B cell (primary cell): ENCODE measurements around the gene SCGB1D2. TPM values are rescaled to one million over a fixed set of nuclear protein-coding genes. Genes with fewer than 3 reads are reported as not detected.

ENCODE experiments used
- ATAC-seq: fragments of 200-7000 bp; cut with Tn5 transposase; one replicate; pipeline ENCODE4 v1.10.0; 2021; ENCODE audit warnings: low read depth, mild to moderate bottlenecking, moderate number of reproducible peaks, moderate library complexity
- CTCF ChIA-PET: fragments of 350-600 bp; sonication (Branson Sonifier 250); formaldehyde crosslinking; loops from one replicate; lab custom pipeline; 2021; ENCODE audit warnings: antibody characterized with exemption, inconsistent platforms; lab: Charles Lee
- POLR2A ChIA-PET: fragments of 350-600 bp; sonication (Branson Sonifier 250); formaldehyde crosslinking; loops from one replicate; lab custom pipeline; 2021; ENCODE audit warnings: antibody characterized with exemption; lab: Charles Lee
- DNase-seq: peaks from one replicate; pipeline ENCODE4 v3.0.0; 2013
- H2AFZ ChIP-seq: 2 replicates; pipeline ENCODE4 v1.6.1; 2012; ENCODE audit warnings: mild to moderate bottlenecking, low read depth, low read length; ENCODE audit not compliant: insufficient read depth, poor library complexity, severe bottlenecking
- H3K27ac ChIP-seq, 2 donors: 1 replicate in 1 of 2; 2 replicates in 1 of 2; pipeline ENCODE4 v1.5.1; 2012 to 2013; ENCODE audit warnings: low read length in 2 of 2, mild to moderate bottlenecking in 2 of 2, moderate library complexity in 1 of 2
- H3K27me3 ChIP-seq, 4 experiments: fragments of 200-600 bp in 1 of 4; sonication (generic) in 1 of 4; replicated peaks in 1 of 4; 1 replicate in 2 of 4; 2 replicates in 2 of 4; pipeline versions ENCODE4 v1.6.1 to v1.7.0; 2013 to 2016; ENCODE audit warnings: low read length in 3 of 4, mild to moderate bottlenecking in 2 of 4, mixed read lengths in 1 of 4, moderate library complexity in 1 of 4; ENCODE audit not compliant: insufficient read depth in 4 of 4, control insufficient read depth in 3 of 4; ENCODE audit errors: control extremely low read depth in 1 of 4
- H3K36me3 ChIP-seq, 2 experiments: replicated peaks in 1 of 2; 1 replicate in 1 of 2; 2 replicates in 1 of 2; pipeline versions ENCODE4 v1.6.1 to v1.7.1; 2013; ENCODE audit warnings: low read length in 1 of 2; ENCODE audit not compliant: insufficient read depth in 2 of 2, control insufficient read depth in 1 of 2; ENCODE audit errors: control extremely low read depth in 1 of 2, extremely low read depth in 1 of 2
- H3K4me1 ChIP-seq, 2 donors: fragments of 200-600 bp in 1 of 2; sonication (generic) in 1 of 2; 1 replicate in 1 of 2; 2 replicates in 1 of 2; pipeline versions ENCODE4 v1.5.1 to v1.6.1; 2013 to 2017; ENCODE audit warnings: low read length in 2 of 2; ENCODE audit not compliant: control insufficient read depth in 2 of 2, insufficient read depth in 2 of 2
- H3K4me2 ChIP-seq: replicated peaks from 2 replicates; pipeline ENCODE3; 2012; ENCODE audit warnings: mild to moderate bottlenecking, low read depth, low read length; ENCODE audit not compliant: poor library complexity, severe bottlenecking
- H3K4me3 ChIP-seq, 5 experiments: fragments of 200-600 bp in 1 of 5; sonication (generic) in 1 of 5; 1 replicate in 3 of 5; 2 replicates in 2 of 5; pipeline versions ENCODE4 v1.5.1 to v1.7.0; 2011 to 2016; ENCODE audit warnings: low read length in 4 of 5, mild to moderate bottlenecking in 4 of 5, low read depth in 2 of 5, control low read depth in 1 of 5, moderate library complexity in 1 of 5; ENCODE audit not compliant: insufficient read depth in 1 of 5; ENCODE audit errors: control extremely low read depth in 1 of 5, extremely low read depth in 1 of 5
- H3K79me2 ChIP-seq: fragments of 200-600 bp; sonication (generic); one replicate; pipeline ENCODE4 v1.6.0; 2016; ENCODE audit warnings: low read length; ENCODE audit not compliant: control insufficient read depth, insufficient read depth
- H3K9ac ChIP-seq: fragments of 200-600 bp; sonication (generic); 2 replicates; pipeline ENCODE4 v1.6.1; 2017; ENCODE audit warnings: mild to moderate bottlenecking, low read length, moderate library complexity
- H3K9me3 ChIP-seq, 3 donors: one replicate each; pipeline versions ENCODE4 v1.6.1 to v1.7.1; 2013; ENCODE audit warnings: low read length in 2 of 3; ENCODE audit not compliant: control insufficient read depth in 2 of 3, insufficient read depth in 1 of 3; ENCODE audit errors: control extremely low read depth in 1 of 3
- H4K20me1 ChIP-seq: 2 replicates; pipeline ENCODE4 v1.6.0; 2012; ENCODE audit warnings: mild to moderate bottlenecking, low read length; ENCODE audit not compliant: insufficient read depth, control insufficient read depth, poor library complexity, severe bottlenecking
- H3K27ac Mint-ChIP-seq: one replicate; pipeline ENCODE4 v1.8.0; 2021; ENCODE audit warnings: mixed read lengths
- H3K27me3 Mint-ChIP-seq: one replicate; pipeline ENCODE4 v1.8.0; 2021; ENCODE audit warnings: mixed read lengths
- H3K4me1 Mint-ChIP-seq: one replicate; pipeline ENCODE4 v1.8.0; 2021; ENCODE audit warnings: mixed read lengths
- H3K4me3 Mint-ChIP-seq: one replicate; pipeline ENCODE4 v1.8.0; 2021; ENCODE audit warnings: mixed read lengths
- H3K9me3 Mint-ChIP-seq: one replicate; pipeline ENCODE4 v1.8.0; 2022; ENCODE audit warnings: mixed read lengths; ENCODE audit not compliant: insufficient read depth
- CTCF ChIP-seq: fragments of 200-600 bp; IDR thresholded peaks from one replicate; pipeline ENCODE4 v1.8.0; 2022; ENCODE audit warnings: antibody characterized with exemption, mild to moderate bottlenecking
- EZH2 ChIP-seq: IDR thresholded peaks from 2 replicates; pipeline ENCODE4 v1.6.1; 2012; ENCODE audit warnings: borderline replicate concordance, low read depth, mild to moderate bottlenecking, moderate library complexity, low read length; ENCODE audit not compliant: insufficient read depth, poor library complexity, severe bottlenecking
- WGBS: methylation state at CpG from one replicate; pipeline ENCODE4 v1.1.5; 2013; ENCODE audit warnings: missing lambda C conversion rate; ENCODE audit not compliant: insufficient coverage; 5-methylcytosine and 5-hydroxymethylcytosine counted together
- intact Hi-C: fragments of 100-400 bp; cut with micrococcal nuclease; formaldehyde crosslinking; loops from one replicate; pipeline ENCODE4 v1.10.0; 2022
- polyA plus RNA-seq: library from polyadenylated mRNA; depleted of rRNA; stranded (reverse); fragments of >200 nt; gene quantifications from 2 replicates; pipeline ENCODE4 v1.2.3, GENCODE V29; 2012
- total RNA-seq, 2 donors: library from RNA; stranded (reverse); fragments of 120-200 nt in 1 of 2; gene quantifications; 1 replicate in 1 of 2; 2 replicates in 1 of 2; pipeline versions ENCODE4 v1.2.3 to v1.2.4, GENCODE V29; 2013 to 2022

The SCGB1D2 gene
- total and polyA plus RNA-seq, 2 donors (not counting 1 experiment from before 2014, with no cell fraction given): not detected

DNA sequence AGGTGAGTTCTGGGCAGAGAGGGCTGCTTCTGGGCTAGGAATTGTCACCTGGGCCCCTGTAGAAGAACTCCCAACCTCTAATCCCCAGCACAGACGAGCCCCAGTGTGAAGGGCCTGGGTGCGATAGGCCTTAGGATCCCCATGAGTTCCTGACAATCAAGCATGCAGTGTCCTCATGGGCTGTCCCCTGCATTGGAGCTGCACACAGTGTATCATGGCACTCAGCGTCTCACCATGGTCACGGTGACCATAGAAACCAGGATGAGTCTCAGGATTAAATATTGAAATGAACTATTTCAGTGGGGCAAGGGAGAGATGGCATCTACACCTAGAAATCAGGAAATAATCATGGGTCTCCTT is 33.3 kb upstream of the SCGB1D2 start:
- Histone ChIP-seq H3K9ac (no peak overlapping the region), H3K4me2 (no peak overlapping the region), H3K79me2 (no peaks in the 10 kb centered on the region), H3K27me3 (peaks cover 0 to 13% (median 2%) of the 10 kb centered on the region in 4 experiments), H3K36me3 (no peaks in the 10 kb centered on the region), H3K4me3 (no peak overlapping the region), H3K27ac (no peak overlapping the region), H3K9me3 (no peaks in the 10 kb centered on the region), H2AFZ (no peak overlapping the region), H4K20me1 (no peaks in the 10 kb centered on the region), H3K4me1 (no peaks in the 10 kb centered on the region)
- Mint-ChIP-seq H3K27me3 (peaks cover 14% of the 10 kb centered on the region), H3K4me3 (no peak overlapping the region), H3K4me1 (no peaks in the 10 kb centered on the region), H3K9me3 (no peaks in the 10 kb centered on the region), H3K27ac (no peak overlapping the region)
- 78% methylated on average over 3 of the region's 4 CpGs for WGBS
- intact Hi-C loops: no loop called here
- ChIA-PET POLR2A (no interaction called here), CTCF (no interaction called here)
- no peak for TF ChIP-seq EZH2
- ATAC-seq (no peak), DNase-seq (no peak)

- H3K4me1 Mint-ChIP-seq: no peaks in the 10 kb centered on the region
- CTCF ChIA-PET: no interaction called here
- POLR2A ChIA-PET: no interaction called here
- peaks cover 34% of the 10 kb centered on the region for H3K27me3 Mint-ChIP-seq
- no peak overlapping the region for H2AFZ ChIP-seq
- intact Hi-C loops: loop anchor here (5.0 kb wide), 1 partner anchor 160 kb away; no protein-coding TSS in a partner anchor
- no peaks in the 10 kb centered on the region for H3K79me2 ChIP-seq
- no peaks in the 10 kb centered on the region for H3K36me3 ChIP-seq
- peaks cover 3% of the 10 kb centered on the region for H3K9me3 Mint-ChIP-seq
- no CpG with 5 or more reads among the region's 5 CpGs for WGBS
- H3K9ac ChIP-seq: no peak overlapping the region
- no peaks in the 10 kb centered on the region for H4K20me1 ChIP-seq
- H3K4me1 ChIP-seq: no peaks in the 10 kb centered on the region
- no peak overlapping the region for H3K4me2 ChIP-seq
- TF ChIP-seq EZH2 (no peak), CTCF (no peak)
- peaks cover 0 to 4% (median 0%) of the 10 kb centered on the region in 4 experiments for H3K27me3 ChIP-seq
- no peak overlapping the region for H3K27ac Mint-ChIP-seq
- peaks cover 0 to 6% (median 4%) of the 10 kb centered on the region in 3 donors for H3K9me3 ChIP-seq
- no peak for DNase-seq
- no peak overlapping the region for H3K27ac ChIP-seq
- H3K4me3 ChIP-seq: no peak overlapping the region
- H3K4me3 Mint-ChIP-seq: no peak overlapping the region
- ATAC-seq: no peak
Observed at GRCh38 chr11:62217191-62217748, 24.8 kb upstream of the SCGB1D2 start.
